SK-N-SH (cell line): ENCODE data around the gene GALNT11. TPM values are rescaled to one million over a fixed set of nuclear protein-coding genes. Genes with fewer than 3 reads are reported as not detected.

ENCODE experiments used
- CTCF ChIA-PET: fragments of 300-600, 350-600 bp; formaldehyde crosslinking; extraction: SDS; loops from one replicate; lab custom pipeline; 2021; lab: Yijun Ruan, JAX
- POLR2A ChIA-PET: fragments of 350-600 bp; sonication (Branson Sonifier 250); formaldehyde crosslinking; extraction: SDS; loops from one replicate; lab custom pipeline; 2020; ENCODE audit warnings: antibody characterized with exemption, inconsistent platforms; lab: Yijun Ruan, JAX
- DNase-seq: peaks from one replicate; pipeline ENCODE4 v3.0.0; 2012
- H2AFZ ChIP-seq: fragments of 200-600 bp; sonication (generic); 2 replicates; pipeline ENCODE4 v1.8.1; 2016; ENCODE audit warnings: antibody characterized with exemption, mild to moderate bottlenecking, low read depth
- H3F3A ChIP-seq: fragments of 200-600 bp; sonication (generic); replicated peaks from 2 replicates; pipeline ENCODE3; 2016; ENCODE audit warnings: antibody characterized with exemption, mild to moderate bottlenecking; ENCODE audit not compliant: insufficient read depth
- H3K27ac ChIP-seq, 2 experiments: fragments of 200-500 bp in 1 of 2; fragments of 200-600 bp in 1 of 2; sonication (Bioruptor generic) in 1 of 2; sonication (generic), shearing (Covaris generic) in 1 of 2; 2 replicates each; pipeline versions ENCODE4 v1.5.1 to v1.6.1; 2014 to 2016; ENCODE audit warnings: low read depth in 2 of 2, inconsistent platforms in 1 of 2, low read length in 1 of 2, mild to moderate bottlenecking in 1 of 2, mixed read lengths in 1 of 2
- H3K27me3 ChIP-seq: fragments of 200-600 bp; sonication (generic), shearing (Covaris generic); 2 replicates; pipeline ENCODE4 v1.6.1; 2016; ENCODE audit warnings: mixed run types; ENCODE audit not compliant: insufficient read depth
- H3K36me3 ChIP-seq, 2 experiments: fragments of 200-500 bp in 1 of 2; fragments of 200-600 bp in 1 of 2; sonication (Bioruptor generic) in 1 of 2; sonication (generic) in 1 of 2; replicated peaks in 1 of 2; 2 replicates each; pipeline versions ENCODE3 to v1.5.1; 2014 to 2016; ENCODE audit warnings: low read length in 1 of 2, mild to moderate bottlenecking in 1 of 2; ENCODE audit not compliant: insufficient read depth in 2 of 2, control insufficient read depth in 1 of 2
- H3K4me1 ChIP-seq, 2 experiments: fragments of 200-500 bp in 1 of 2; fragments of 200-600 bp in 1 of 2; sonication (Bioruptor generic) in 1 of 2; sonication (generic), shearing (Covaris generic) in 1 of 2; 2 replicates each; pipeline versions ENCODE4 v1.5.1 to v1.6.1; 2014 to 2016; ENCODE audit warnings: low read depth in 1 of 2, low read length in 1 of 2, mixed run types in 1 of 2; ENCODE audit not compliant: insufficient read depth in 2 of 2, control insufficient read depth in 1 of 2
- H3K4me2 ChIP-seq: fragments of 200-600 bp; sonication (generic), shearing (Covaris generic); 2 replicates; pipeline ENCODE4 v1.6.1; 2017; ENCODE audit warnings: mixed run types
- H3K4me3 ChIP-seq, 2 experiments: fragments of 200-500 bp in 1 of 2; fragments of 200-600 bp in 1 of 2; sonication (Bioruptor generic) in 1 of 2; sonication (generic), shearing (Covaris generic) in 1 of 2; 2 replicates each; pipeline versions ENCODE4 v1.5.1 to v1.8.1; 2014 to 2016; ENCODE audit warnings: low read depth in 2 of 2, inconsistent platforms in 1 of 2, low read length in 1 of 2, mild to moderate bottlenecking in 1 of 2, mixed read lengths in 1 of 2, moderate library complexity in 1 of 2
- H3K79me2 ChIP-seq: fragments of 200-600 bp; sonication (generic); 2 replicates; pipeline ENCODE4 v1.8.1; 2017; ENCODE audit warnings: mild to moderate bottlenecking; ENCODE audit not compliant: insufficient read depth
- H3K9ac ChIP-seq: fragments of 200-600 bp; sonication (generic); 2 replicates; pipeline ENCODE4 v1.6.1; 2017; ENCODE audit warnings: mixed run types
- H3K9me2 ChIP-seq: fragments of 200-600 bp; sonication (generic); 2 replicates; pipeline ENCODE4 v1.6.1; 2017; ENCODE audit warnings: mixed run types
- H3K9me3 ChIP-seq: fragments of 200-600 bp; sonication (generic); 2 replicates; pipeline ENCODE4 v1.6.1; 2017; ENCODE audit warnings: mixed run types, mild to moderate bottlenecking, moderate library complexity
- H4K20me1 ChIP-seq: fragments of 200-600 bp; sonication (generic); 2 replicates; pipeline ENCODE4 v1.6.1; 2017; ENCODE audit warnings: mild to moderate bottlenecking, mixed run types; ENCODE audit not compliant: insufficient read depth
- CHD2 ChIP-seq: fragments of 150-350 bp; IDR thresholded peaks from 2 replicates; pipeline ENCODE4 v1.6.1; 2018; ENCODE audit warnings: low read length; ENCODE audit not compliant: partially characterized antibody
- FOXJ3 ChIP-seq: sonication (generic); formaldehyde crosslinking; IDR thresholded peaks from 2 replicates; pipeline ENCODE4 v1.5.1; 2020; ENCODE audit warnings: mild to moderate bottlenecking, missing genetic modification reagents
- GATA2 ChIP-seq: sonication (generic); formaldehyde crosslinking; IDR thresholded peaks from 2 replicates; pipeline ENCODE4 v1.5.0; 2020; ENCODE audit warnings: mild to moderate bottlenecking, missing genetic modification reagents
- JUND ChIP-seq: IDR thresholded peaks from 2 replicates; pipeline ENCODE4 v1.4.0; 2012
- MEF2A ChIP-seq: IDR thresholded peaks from 2 replicates; pipeline ENCODE4 v1.4.0; 2012; ENCODE audit warnings: low read depth, borderline replicate concordance
- NRF1 ChIP-seq: IDR thresholded peaks from 2 replicates; pipeline ENCODE4 v1.6.1; 2012; ENCODE audit warnings: low read depth, mild to moderate bottlenecking, low read length
- RCOR1 ChIP-seq: fragments of 150-350 bp; IDR thresholded peaks from 2 replicates; pipeline ENCODE4 v1.6.1; 2017; ENCODE audit warnings: antibody characterized with exemption, low read length
- USF1 ChIP-seq: IDR thresholded peaks from 2 replicates; pipeline ENCODE4 v1.4.0; 2012; ENCODE audit warnings: low read depth, borderline replicate concordance
- ZBTB33 ChIP-seq: IDR thresholded peaks from 2 replicates; pipeline ENCODE4 v1.4.0; 2012; ENCODE audit warnings: low read depth, borderline replicate concordance
- WGBS: methylation state at CpG from one replicate; pipeline ENCODE4 v1.1.6; 2017; ENCODE audit warnings: low lambda C conversion rate; 5-methylcytosine and 5-hydroxymethylcytosine counted together
- polyA plus RNA-seq, 3 experiments: library from polyadenylated mRNA; depleted of rRNA; stranded (reverse); fragments of >200 nt; gene quantifications; 2 replicates each; pipeline ENCODE4 v1.2.3, GENCODE V29; 2012
- TF ChIP-seq, protein P1 (sequence below): IDR thresholded peaks from 2 replicates; pipeline ENCODE4; 2012
- TF ChIP-seq, protein P2 (sequence below): IDR thresholded peaks from 2 replicates; pipeline ENCODE4 v1.6.1; 2012; ENCODE audit warnings: mild to moderate bottlenecking, low read depth, low read length, moderate library complexity

GALNT11 gene
- polyA plus RNA-seq, 1 of the 3 experiments (the other 2 are of a cell fraction), result 70.0 TPM

GRCh38 chr7:152051968-152052367 lies 26.5 kb downstream of the GALNT11 start:
- TF ChIP-seq ZBTB33, result no peak
- TF ChIP-seq MEF2A, result no peak
- TF ChIP-seq RCOR1, result no peak
- no peak for TF ChIP-seq NRF1
- TF ChIP-seq GATA2 (CRISPR knock-in tag), result no peak
- TF ChIP-seq, protein P1, sequence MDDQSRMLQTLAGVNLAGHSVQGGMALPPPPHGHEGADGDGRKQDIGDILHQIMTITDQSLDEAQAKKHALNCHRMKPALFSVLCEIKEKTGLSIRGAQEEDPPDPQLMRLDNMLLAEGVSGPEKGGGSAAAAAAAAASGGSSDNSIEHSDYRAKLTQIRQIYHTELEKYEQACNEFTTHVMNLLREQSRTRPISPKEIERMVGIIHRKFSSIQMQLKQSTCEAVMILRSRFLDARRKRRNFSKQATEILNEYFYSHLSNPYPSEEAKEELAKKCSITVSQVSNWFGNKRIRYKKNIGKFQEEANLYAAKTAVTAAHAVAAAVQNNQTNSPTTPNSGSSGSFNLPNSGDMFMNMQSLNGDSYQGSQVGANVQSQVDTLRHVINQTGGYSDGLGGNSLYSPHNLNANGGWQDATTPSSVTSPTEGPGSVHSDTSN, result no peak
- no peak for TF ChIP-seq FOXJ3 (CRISPR knock-in tag)
- no peak for TF ChIP-seq USF1
- TF ChIP-seq, protein P2, sequence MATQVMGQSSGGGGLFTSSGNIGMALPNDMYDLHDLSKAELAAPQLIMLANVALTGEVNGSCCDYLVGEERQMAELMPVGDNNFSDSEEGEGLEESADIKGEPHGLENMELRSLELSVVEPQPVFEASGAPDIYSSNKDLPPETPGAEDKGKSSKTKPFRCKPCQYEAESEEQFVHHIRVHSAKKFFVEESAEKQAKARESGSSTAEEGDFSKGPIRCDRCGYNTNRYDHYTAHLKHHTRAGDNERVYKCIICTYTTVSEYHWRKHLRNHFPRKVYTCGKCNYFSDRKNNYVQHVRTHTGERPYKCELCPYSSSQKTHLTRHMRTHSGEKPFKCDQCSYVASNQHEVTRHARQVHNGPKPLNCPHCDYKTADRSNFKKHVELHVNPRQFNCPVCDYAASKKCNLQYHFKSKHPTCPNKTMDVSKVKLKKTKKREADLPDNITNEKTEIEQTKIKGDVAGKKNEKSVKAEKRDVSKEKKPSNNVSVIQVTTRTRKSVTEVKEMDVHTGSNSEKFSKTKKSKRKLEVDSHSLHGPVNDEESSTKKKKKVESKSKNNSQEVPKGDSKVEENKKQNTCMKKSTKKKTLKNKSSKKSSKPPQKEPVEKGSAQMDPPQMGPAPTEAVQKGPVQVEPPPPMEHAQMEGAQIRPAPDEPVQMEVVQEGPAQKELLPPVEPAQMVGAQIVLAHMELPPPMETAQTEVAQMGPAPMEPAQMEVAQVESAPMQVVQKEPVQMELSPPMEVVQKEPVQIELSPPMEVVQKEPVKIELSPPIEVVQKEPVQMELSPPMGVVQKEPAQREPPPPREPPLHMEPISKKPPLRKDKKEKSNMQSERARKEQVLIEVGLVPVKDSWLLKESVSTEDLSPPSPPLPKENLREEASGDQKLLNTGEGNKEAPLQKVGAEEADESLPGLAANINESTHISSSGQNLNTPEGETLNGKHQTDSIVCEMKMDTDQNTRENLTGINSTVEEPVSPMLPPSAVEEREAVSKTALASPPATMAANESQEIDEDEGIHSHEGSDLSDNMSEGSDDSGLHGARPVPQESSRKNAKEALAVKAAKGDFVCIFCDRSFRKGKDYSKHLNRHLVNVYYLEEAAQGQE, result no peak
- no peak for TF ChIP-seq CHD2
- TF ChIP-seq JUND, result no peak

More at GRCh38 chr7:152051968-152052367, 26.5 kb downstream of the GALNT11 start:
- CTCF ChIA-PET, result no interaction called here
- H3K27ac ChIP-seq, result no peak overlapping the region
- H3K4me2 ChIP-seq, result no peak overlapping the region
- no peaks in the 10 kb centered on the region for H3K36me3 ChIP-seq
- H3K27me3 ChIP-seq, result no peaks in the 10 kb centered on the region
- no peaks in the 10 kb centered on the region for H4K20me1 ChIP-seq
- H2AFZ ChIP-seq, result no peak overlapping the region
- POLR2A ChIA-PET, result no interaction called here
- H3K9me2 ChIP-seq, result no peaks in the 10 kb centered on the region
- peaks cover 4 to 5% of the 10 kb centered on the region in 2 experiments; a peak in 2 of 4 replicates for H3K4me1 ChIP-seq
- H3K9me3 ChIP-seq, result no peaks in the 10 kb centered on the region
- H3K9ac ChIP-seq, result no peak overlapping the region
- H3K4me3 ChIP-seq, result no peak overlapping the region
- WGBS, result 98% methylated on average over 3 of the region's 3 CpGs
- no peaks in the 10 kb centered on the region for H3F3A ChIP-seq
- H3K79me2 ChIP-seq, result peaks cover 35% of the 10 kb centered on the region
- DNase-seq, result no peak
